ENCODE results near the gene PTPRG.

The PTPRG gene

DNA sequence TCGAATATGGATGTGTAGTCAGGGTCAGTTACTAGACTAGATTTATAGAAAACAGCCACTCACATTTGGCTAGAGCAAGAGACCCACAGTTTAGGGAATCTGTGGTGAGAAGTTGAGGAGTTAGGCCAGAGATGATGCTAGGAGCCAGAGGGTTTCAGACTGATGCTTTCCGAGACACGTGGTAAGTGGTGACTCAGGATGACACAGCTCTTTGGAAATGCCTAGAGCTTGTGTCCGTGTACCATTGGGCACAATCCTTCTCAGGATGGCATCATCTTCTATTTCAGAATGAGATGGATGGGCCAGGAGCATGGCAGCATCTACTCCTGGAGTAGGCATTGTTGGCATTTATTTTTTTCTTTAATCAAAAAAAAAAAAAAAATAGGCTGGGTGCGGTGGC, 28.5 kb downstream of the PTPRG start:
- peak; percentile 71 for DNase-seq (ENCODE audit: low spot score)

GRCh38 chr3:61591300-61591699, 29.9 kb downstream of the PTPRG start:
- DNase-seq (ENCODE audit: low spot score): no peak

- no peak for DNase-seq (ENCODE audit: low spot score)
Observed at GRCh38 chr3:61593446-61594029, 32.2 kb downstream of the PTPRG start.

GRCh38 chr3:61594144-61594963, 33.0 kb downstream of the PTPRG start:
- DNase-seq (ENCODE audit: low spot score): peak; percentile 38

DNA sequence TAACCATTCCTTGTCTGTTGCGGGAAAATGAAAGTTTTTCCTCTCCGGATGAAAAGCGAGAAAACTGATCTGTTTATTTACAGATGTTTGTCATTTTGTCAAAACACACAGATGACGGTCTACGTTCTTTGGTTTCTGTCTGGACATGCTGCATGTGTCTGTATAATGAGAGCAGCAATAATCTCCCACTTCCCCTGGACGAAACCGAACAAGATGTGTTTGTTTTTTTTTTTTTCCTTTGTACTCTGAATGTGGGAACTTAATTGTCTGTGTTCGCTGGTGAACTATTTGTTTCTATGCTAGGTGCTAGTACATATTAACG, 33.6 kb downstream of the PTPRG start:
- DNase-seq (ENCODE audit: low spot score): no peak

- DNase-seq (ENCODE audit: low spot score): peak; percentile 36
Observed at GRCh38 chr3:61595288-61595687, 33.9 kb downstream of the PTPRG start.

GRCh38 chr3:61595826-61596225, 34.5 kb downstream of the PTPRG start:
- DNase-seq (ENCODE audit: low spot score): no peak

DNA sequence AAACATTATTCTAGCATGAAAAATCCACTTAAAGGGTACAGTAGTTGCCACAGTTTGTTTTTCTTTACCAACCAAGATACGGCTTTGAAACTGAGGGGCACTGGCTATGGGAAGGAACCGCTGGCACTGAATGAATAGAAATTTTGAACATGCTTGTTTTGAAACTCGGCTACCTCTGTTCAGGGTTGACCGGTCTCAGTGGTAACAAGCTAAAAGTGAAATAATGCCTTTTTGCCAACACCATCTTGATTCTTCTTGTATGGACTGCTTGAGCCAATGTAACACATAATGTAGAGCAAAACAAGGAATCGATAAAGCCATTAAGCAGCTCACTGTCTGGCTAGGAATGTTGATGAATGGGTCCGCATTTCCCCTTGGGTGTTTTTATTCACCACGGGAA, 36.5 kb downstream of the PTPRG start:
- no peak for DNase-seq (ENCODE audit: low spot score)

DNA sequence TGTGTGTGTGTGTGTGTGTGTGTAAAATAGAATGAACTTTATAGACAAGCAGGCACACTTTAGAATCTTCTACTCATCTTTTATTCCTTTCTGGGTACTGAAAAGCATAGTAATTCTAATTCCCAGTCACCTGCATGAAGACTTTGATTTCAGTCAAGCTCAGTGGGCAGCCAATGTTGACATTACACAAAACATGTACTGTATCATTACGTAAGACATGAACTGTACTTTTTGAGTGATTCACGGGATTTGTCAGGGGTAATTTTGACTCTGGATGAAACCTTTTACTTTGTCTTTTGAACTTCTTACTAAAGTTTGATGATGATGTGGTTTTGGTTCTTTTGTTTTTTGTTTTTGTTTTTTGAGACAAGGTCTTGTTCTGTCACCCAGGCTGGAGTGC, 38.8 kb downstream of the PTPRG start:
- DNase-seq (ENCODE audit: low spot score): no peak

- DNase-seq (ENCODE audit: low spot score): peak; percentile 31
Observed at GRCh38 chr3:61601831-61602230, 40.5 kb downstream of the PTPRG start.

DNA sequence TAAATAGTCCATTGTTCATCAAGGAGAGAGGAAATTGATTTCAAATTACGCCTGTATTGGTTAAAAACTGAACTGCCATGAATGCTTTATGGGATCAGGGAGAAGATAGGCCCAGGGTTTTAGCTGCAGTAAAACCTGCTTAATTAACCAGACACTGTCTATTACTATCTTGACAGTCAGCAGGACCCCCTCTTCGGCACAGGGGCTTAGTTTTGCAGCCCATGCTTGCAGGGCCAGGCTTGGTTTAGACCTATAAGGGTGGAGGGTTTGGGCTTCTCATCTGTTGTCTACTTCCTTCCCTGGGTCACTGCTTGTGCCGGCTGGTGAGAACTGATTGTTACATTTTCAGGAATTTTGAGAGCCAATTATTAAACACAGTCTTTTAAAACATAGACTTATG, 41.1 kb downstream of the PTPRG start:
- no peak for DNase-seq (ENCODE audit: low spot score)

GRCh38 chr3:61605589-61606175, 44.3 kb downstream of the PTPRG start:
- DNase-seq (ENCODE audit: low spot score): no peak

GRCh38 chr3:61606196-61606595, 44.8 kb downstream of the PTPRG start:
- no peak for DNase-seq (ENCODE audit: low spot score)

DNA sequence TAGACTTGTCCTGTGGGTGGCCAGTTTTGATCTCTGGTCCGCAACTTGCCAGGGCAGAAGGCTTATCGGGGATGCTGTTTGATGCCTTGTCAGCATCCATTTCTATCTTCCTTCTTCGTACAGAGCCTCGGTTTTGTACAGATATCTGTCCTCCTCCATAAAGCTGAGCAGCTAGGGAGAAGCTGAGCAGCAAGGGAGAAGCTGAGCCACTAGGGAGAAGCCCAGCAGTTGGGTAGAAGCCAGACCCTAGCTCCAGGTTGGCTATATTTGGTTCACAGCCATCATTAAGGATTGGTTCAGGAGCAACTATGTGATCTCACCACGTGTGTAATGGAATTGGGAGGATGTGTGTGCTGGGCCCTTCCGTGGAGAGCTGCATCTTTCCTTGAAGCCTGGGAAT, 46.7 kb downstream of the PTPRG start:
- DNase-seq (ENCODE audit: low spot score): no peak

- DNase-seq (ENCODE audit: low spot score): no peak
Observed at GRCh38 chr3:61608711-61609110, 47.3 kb downstream of the PTPRG start.

DNA sequence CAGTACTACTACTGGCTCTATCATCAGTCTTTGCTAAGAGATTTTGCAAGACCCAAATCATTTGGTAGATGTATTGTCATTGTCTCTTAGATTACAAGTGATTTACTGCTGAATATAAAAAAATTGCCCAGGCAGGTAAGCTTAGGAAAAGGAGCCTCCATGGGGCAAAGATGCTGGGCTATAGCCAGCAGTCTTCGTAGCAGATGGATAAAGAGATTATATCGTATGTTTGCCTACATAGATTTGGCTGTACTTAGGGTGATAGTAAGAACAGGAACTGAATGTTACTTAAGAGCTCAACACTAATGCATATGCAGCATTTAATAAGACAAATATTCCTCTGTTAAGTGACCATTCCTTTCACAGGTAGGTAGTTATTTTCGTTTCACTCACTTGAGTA, 48.9 kb downstream of the PTPRG start:
- no peak for DNase-seq (ENCODE audit: low spot score)

- no peak for DNase-seq (ENCODE audit: low spot score)
Observed at GRCh38 chr3:61612211-61613194, 51.1 kb downstream of the PTPRG start.

DNA sequence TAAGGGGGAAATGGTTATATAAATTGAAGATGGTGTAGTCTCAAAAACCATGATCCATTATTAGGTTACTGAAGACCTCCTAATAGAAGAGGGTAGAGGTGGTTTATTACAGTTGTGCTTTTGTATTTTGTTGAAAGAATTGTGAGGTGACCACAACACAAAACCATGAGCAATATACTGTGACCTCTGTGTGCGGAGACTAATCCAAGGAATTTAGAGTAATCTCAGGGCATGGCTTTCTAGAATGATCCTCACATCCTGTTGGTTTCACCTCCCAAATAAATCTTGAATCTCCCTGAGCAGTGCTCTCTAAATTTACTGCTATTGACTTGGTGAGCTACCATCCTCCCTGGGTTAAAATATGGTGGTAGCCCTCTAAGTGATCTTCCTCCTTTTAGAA, 52.3 kb downstream of the PTPRG start:
- no peak for DNase-seq (ENCODE audit: low spot score)

DNA sequence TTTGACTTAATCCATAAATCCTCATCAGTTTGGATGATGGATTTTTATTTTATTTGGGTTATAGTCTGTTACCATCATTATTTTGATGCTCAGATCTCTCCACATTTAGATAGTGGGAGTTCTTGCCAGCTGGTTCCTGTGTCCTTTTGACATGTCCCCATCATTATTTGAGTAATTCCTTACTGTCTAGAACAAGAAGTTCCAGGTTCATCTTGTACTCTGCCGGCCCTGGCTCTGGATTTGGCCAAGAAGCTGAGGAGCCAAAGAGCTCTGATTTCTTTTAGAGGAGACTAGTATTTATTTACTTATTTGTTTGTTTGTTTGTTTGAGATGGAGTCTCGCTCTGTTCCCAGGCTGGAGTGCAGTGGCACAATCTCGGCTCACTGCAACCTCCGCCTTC, 54.3 kb downstream of the PTPRG start:
- DNase-seq (ENCODE audit: low spot score): no peak

- DNase-seq (ENCODE audit: low spot score): no peak
Observed at GRCh38 chr3:61616586-61616985, 55.2 kb downstream of the PTPRG start.

GRCh38 chr3:61617041-61617440, 55.7 kb downstream of the PTPRG start:
- no peak for DNase-seq (ENCODE audit: low spot score)

GRCh38 chr3:61617651-61618050, 56.3 kb downstream of the PTPRG start:
- DNase-seq (ENCODE audit: low spot score): no peak
